NCI-H146 treated with DMSO at 0.1 percent for 48 hours (cell line): Measurements from ENCODE around the gene SSNA1.
A peak's percentile ranks its signal among the peaks of the same experiment; 100 is the strongest.
"Not testable (repeated sequence)": the region's sequence is repeated elsewhere in the genome, so short reads cannot be mapped to it uniquely, and the experiment has no call there.

Source experiments
- DNase-seq: peaks from one replicate; lab custom pipeline; 2025; ENCODE audit not compliant: unreplicated experiment; lab: John Stamatoyannopoulos, UW

Gene SSNA1

DNA sequence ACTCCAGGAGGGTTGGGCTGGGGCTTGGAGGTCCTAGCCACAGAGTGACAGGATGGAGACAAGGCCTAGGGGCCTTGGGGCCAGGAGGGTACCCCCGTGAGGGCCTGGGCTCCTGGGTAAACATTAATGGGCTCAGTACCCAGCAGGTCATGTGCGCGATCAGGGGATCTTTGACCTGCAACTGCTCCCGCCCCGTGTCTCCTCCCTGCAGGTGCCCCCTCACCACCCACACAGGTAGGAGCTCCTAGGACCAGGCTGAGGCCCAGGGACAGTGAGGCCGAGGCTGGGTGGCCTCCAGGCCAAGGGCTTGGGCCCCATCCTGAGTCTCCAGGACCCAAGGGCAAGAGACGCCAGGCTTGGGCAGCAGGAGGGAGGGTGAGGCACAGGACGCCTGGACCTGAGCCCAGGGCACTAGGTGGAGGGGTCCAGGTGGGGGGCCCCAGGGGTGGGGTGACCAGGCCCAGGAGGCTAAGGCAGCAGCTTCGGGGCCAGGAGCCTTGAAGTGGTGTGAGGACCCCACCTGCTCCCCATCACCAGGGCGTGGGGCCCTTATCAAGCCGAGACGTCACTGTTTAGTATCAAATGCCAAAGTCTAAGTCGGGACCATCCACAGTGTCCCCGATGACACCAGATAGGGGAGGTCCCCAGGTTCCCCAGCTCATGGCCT lies 42.4 kb downstream of the SSNA1 start, which contains the start of gene SLC34A3:
TSS of gene SLC34A3 (plus strand) at position 197 of the 667 bp plus-strand sequence. CDS start 802 bp downstream, outside the sequence.
- no peak for DNase-seq

DNA sequence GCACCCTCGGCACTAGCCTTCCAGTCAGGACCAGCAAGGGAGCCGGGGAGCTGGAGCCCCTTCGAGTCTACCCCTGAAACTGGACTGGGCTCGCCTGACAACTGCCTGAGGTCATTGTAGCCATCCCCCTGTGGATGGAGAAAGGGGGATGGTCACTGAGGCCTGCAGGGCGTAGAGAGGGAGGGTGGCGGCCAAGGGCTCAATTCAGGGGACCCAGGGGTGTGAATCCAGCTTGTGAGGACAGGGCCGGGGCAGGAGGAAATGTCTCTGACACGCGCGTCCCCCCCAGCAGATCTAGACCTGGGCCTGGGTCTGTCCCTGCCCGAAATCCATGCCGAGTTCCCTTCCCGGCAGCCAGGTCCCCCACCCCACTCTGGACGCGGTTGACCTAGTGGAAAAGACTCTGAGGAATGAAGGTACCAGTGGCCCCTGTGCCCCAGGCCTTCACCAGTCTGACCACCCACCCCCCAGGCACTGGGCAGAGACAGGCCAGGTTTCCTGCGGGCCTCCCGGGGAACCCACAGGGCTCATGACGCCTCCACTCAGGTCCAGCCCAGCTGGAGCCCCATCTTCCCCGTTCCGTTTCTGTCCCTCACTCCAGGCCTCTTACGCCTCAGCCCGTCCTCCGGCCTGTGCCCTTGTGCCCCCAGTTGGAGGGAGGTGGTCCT lies 43.0 kb downstream of the SSNA1 start:
- DNase-seq, result no peak

DNA sequence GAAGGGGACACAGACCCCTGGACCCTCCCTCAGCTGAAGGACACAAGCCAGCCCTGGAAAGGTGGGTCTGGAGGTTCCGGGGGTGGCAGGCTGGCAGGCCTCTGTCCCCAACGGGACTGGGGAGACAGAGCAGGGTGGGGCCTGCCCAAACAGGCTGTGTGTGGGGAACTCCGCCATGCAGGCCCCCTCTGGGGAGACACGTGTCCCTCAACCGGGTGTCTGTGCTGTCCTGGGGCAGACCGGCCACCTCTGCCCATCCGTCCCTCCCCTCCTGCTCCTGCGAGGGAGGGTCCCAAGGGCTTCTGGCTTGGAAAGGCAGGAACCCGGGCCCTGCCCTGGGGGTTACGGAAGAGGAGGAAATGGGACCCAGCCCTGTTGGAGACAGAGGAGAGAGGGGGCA lies 43.6 kb downstream of the SSNA1 start:
- DNase-seq, result no peak

DNA sequence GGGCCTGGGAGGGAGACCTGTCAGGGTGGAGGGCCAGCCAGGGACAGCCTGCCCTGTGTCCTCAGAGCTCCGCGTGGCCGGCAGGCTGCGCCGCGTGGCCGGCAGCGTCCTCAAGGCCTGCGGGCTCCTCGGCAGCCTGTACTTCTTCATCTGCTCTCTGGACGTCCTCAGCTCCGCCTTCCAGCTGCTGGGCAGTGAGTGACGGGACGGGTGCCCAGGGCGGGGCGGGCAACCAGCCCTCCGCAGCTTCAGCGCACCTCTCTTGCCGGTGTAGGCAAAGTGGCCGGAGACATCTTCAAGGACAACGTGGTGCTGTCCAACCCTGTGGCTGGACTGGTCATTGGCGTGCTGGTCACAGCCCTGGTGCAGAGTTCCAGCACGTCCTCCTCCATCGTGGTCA lies 44.0 kb downstream of the SSNA1 start:
- no peak for DNase-seq

DNA sequence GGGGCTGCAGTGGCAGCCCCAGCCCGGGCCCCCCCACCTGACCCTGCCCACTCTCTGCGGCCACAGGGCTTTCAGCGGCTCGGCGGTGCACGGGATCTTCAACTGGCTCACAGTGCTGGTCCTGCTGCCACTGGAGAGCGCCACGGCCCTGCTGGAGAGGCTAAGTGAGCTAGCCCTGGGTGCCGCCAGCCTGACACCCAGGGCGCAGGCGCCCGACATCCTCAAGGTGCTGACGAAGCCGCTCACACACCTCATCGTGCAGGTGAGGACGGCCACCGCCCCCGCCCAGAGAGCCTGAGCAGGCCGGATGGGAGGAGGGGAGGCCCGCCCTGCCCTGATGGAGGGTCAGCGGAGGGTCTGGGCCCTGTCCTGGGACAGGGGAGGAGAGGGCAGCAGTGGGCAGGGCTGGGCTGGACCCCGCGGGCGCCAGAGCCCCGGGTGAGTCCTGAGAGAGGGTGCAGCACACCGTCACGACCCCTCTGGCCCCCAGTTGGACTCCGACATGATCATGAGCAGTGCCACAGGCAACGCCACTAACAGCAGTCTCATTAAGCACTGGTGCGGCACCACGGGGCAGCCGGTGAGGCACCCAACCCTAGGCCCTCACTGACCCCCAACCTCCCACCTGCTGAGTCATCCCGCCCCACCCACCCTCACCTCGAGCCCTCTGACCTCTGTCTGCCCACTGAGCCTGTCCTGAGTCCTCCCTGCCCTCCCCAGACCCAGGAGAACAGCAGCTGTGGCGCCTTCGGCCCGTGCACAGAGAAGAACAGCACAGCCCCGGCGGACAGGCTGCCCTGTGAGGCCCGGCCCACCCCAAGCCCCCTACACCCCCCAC lies 44.9 kb downstream of the SSNA1 start:
- DNase-seq, result no peak

DNA sequence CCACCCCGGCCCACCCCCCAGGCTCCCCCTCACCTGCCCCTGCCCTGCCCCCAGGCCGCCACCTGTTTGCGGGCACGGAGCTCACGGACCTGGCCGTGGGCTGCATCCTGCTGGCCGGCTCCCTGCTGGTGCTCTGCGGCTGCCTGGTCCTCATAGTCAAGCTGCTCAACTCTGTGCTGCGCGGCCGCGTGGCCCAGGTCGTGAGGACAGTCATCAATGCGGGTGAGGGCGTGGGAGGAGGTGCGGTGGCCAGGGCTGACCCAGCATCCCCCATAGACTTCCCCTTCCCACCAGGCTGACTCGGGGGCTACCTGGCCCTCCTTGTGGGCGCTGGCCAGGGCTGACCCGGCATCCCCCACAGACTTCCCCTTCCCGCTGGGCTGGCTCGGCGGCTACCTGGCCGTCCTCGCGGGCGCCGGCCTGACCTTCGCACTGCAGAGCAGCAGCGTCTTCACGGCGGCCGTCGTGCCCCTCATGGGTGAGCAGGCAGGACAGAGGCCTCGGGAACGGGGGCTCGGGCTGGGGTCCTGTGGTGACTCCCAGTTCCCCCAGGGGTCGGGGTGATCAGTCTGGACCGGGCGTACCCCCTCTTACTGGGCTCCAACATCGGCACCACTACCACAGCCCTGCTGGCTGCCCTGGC lies 45.7 kb downstream of the SSNA1 start:
- DNase-seq, result no peak

DNA sequence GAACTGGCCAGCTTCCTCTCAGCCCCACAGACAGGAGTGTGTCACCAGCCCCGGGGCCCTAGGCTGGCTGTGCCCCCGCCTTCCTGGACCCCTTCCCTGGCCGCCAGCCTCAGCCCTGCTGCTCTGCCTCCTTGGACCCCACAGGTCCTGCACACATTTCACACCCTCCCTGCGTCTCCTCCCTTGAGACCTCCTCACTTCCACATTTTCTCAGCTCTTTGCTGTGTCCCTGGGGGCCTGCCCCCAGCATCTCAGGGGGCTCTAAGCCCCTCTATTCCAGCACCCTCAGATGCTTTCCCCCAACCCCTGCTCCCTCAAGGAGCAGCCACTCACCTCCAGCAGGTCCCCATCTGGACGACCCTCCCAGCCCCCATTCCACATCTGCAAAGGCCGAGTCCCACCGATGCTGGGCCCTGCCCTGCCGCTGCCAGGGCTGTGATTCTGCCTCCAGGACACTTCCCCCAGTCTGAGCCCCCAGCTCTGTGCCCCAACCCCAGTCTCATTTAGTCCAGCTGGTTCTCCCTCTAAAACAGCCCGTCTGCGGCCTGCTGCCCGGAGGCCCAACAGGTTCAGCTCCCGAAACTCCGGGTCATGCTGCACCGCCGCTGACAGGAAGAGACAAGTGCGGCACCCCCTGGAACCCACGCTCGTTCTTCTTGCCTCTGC lies 46.4 kb downstream of the SSNA1 start:
- DNase-seq, result no peak

DNA sequence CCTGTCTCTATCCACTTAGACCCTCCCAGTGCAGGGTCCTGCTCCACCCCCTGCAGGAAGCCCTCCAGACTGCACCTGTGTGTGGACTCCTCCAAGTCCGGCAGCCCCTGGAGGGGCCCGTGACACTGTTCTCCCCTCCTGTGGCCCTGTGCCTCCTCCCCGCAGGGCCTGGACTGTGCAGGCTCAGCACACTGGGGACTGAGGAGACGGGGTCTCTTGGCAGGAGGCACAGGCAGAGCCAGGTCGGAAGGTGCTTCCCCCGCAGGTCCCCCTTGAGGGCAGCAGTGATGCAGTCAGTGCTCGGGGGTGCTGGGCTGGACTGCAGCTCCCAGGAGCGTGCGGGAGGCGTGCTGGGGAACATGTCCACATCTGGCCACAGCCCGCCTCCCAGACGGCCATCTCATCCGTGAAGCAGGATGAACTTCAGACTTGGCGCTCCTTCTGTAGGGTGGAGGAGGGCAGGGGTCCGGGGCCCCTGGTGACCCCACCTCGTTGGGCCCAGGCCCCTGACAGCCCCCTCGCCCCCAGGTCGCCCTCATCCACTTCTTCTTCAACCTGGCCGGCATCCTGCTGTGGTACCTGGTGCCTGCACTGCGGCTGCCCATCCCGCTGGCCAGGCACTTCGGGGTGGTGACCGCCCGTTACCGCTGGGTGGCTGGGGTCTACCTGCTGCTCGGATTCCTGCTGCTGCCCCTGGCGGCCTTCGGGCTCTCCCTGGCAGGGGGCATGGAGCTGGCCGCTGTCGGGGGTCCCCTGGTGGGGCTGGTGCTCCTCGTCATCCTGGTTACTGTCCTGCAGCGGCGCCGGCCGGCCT lies 47.2 kb downstream of the SSNA1 start:
- no peak for DNase-seq

DNA sequence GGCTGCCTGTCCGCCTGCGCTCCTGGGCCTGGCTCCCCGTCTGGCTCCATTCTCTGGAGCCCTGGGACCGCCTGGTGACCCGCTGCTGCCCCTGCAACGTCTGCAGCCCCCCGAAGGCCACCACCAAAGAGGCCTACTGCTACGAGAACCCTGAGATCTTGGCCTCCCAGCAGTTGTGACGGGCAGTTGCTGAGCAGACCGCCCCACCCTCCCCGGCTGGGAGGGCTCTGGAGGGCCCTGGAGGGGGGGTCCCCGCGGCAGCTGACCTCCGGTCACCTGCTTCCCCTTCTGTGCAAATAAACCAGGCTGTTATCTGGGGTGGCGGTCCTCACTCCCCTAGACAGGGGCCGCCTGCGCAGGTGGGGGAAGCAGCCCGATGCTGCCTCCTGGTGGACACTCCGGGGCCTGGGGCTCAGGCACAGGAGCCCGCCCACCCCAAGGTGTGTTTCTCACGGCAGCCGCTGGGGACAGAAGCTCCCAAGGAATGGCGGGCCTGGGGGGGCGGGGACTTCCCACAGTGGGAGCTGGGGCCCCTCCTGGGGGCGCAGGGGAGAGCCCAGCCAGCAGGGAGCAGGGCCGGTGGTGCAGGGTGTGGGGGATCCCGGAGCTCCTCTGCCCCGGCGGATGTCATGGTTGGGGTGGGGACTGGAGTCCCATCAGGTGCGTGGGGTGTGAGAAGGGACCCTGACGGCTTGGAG lies 47.9 kb downstream of the SSNA1 start:
- peak; percentile 57 for DNase-seq

DNA sequence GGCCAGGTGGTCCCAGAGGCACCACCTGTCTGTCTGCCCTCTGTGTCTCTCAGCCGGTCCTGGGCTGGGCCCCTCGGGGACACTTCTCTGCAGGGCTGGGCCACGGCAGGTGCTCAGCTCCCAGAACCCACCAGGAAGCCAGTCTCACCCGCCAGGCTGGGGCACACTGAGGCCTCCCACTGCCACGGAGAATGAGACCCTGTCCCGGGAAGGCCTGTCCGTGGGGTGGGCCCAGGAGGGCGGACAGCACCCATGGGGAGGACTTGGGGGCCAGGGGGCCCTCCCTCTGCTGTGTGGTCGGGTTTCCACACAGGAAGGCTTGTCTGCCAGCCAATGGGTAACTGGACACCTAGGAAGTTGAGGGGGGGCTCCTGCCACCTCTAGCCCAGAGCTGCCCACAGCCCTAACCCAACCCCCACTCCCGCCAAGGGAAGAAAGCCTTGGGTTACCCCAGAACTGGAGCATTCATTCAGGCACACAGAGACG lies 48.5 kb downstream of the SSNA1 start:
- no peak for DNase-seq

DNA sequence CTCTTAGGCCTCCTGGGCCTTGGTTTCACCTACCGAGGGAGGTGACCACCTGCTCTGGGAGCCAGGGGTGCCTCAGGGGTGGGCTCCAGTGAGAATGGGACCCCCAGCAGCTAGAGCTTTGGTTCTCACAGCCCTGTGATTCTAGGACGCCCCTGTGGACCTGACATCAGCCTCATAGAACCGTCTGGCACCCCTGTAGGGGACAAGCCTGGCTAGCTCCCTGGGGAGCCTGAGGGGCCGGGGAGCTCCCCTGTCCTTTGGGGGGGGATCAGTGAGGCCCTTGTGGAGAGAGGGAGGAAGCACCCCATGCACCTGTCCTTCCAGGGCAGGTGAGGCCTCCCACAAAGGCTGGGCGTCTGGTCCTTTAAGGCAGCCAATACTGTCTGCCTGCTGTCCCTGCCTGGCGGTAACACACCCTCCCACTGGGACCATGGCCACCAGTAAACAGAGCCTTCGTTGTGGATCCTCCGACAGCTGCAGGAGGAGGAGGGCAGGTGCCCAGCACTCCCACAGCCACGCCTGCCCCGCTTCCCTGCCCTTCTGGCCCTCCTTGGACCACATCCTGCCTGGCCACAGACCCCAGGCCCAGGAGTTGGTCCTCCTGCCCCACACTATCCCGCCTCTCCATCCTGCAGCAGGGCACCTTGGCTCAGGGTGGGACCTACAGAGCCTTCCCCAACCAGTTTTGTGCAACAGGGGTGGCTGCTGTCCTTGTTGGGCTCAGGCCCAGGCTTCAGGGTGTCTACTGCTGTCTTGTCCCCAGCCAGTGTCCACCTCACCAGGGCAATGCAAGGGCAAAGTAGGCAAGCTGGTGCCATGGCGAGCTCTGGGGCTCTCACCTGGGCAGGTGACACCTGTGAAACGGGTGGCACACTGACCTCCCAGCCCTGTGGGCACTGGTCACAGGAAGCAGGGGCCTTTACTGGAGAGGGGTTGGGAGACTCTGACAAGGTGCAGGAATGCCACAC lies 49.6 kb downstream of the SSNA1 start:
- peak; percentile 45 for DNase-seq

DNA sequence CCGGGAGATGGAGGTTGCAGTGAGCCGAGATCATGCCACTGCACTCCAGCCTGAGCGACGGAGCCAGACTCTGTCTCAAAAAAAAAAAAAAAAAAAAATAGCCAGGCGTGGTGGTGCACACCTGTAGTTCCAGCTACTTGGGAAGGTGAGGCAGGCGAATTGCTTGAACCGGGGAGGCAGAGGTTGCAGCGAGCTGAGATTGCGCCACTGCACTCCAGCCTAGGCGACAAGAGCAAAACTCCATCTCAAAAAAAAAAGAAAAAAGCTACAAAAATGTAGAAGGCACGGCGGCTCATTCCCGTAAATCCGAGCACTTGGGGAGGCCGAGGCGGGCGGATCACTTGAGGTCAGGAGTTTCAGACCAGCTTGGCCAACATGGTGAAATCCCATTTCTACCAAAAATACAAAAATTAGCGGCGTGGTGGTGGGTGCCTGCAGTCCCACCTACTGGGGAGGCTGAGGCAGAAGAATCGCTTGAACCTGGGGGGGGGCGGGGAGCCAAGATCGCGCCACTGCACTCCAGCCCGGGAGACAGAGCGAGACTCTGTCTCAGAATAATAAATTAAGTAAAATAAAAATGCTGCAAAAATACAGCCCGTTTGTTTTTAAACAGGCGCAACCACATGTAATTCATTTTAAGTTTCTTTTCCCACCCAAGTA lies 51.2 kb downstream of the SSNA1 start:
- not testable (repeated sequence) for DNase-seq
